Stimulated activated naive CD4-positive, alpha-beta T cell treated with Interleukin-2 at 50 U/mL for 16 hours (primary cell): ENCODE data around the gene NSMF.
"Not testable (repeated sequence)": the region's sequence is repeated elsewhere in the genome, so short reads cannot be mapped to it uniquely, and the experiment has no call there.

ENCODE experiments used
- DNase-seq: peaks from one replicate; lab custom pipeline; 2025; lab: John Stamatoyannopoulos, UW

Gene NSMF

GRCh38 chr9:137475666-137476065, 16.5 kb upstream of the NSMF start:
- no peak for DNase-seq

- DNase-seq, result no peak
Observed at GRCh38 chr9:137474271-137474670, 15.1 kb upstream of the NSMF start.

DNA sequence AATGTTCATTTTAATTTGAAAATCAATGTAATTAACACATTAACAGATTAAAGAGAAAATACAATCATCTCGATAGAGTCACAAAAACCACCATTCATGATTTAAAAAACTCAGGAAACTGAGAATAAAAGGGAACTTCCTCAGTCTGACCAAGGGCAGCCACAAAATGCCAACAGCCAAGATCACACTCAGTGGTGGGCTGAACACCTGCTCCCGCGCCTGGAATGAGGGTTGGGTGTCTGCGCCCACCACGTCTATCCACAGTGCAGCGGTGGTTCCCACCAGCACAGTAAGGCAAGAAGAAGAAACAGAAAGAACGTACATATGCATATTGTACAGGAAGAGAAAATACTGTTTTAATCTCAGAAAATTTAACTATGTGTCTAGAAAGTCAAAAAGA, 11.7 kb upstream of the NSMF start:
- DNase-seq, result no peak

DNA sequence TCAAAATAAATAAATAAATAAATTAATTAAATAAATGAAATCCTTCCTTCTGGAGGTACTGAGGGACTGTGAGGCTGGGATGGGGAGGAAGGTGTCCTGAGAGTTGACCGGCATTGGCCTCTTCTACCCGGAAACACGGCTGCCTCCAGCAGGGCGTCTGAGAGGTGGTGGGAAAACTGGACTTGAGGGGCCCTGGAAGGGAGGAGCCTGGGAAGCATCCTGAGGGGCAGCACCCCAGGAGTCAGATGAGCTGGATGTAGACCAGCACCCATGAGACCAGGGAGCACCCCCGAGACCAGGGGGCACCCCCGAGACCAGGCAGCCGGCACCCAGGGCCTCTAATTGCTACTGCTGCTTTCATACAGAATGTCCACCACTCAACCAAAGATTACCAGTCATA, 8.8 kb upstream of the NSMF start:
- DNase-seq, result no peak

- DNase-seq, result no peak
Observed at GRCh38 chr9:137467161-137467581, 8.0 kb upstream of the NSMF start.

DNA sequence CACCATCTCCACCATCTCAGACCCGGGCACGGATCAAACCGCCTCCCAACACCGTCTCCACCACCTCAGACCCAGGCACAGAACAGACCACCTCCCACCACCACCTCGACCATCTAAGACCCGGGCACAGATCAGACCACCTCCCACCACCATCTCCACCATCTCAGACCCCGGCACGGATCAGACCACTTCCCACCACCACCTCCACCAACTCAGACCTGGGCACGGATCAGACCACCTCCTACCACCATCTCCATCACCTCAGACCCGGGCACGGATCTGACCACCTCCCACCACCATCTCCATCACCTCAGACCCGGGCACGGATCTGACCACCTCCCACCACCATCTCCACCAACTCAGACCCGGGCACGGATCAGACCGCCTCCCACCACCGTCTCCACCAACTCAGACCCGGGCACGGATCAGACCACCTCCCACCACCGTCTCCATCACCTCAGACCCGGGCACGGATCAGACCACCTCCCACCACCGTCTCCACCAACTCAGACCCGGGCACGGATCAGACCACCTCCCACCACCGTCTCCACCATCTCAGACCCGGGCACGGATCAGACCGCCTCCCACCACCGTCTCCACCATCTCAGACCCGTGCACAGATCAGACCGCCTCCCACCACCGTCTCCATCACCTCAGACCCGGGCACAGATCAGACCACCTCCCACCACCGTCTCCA, 7.4 kb upstream of the NSMF start:
- not testable (repeated sequence) for DNase-seq

- DNase-seq, result no peak
Observed at GRCh38 chr9:137465720-137466388, 6.7 kb upstream of the NSMF start.

DNA sequence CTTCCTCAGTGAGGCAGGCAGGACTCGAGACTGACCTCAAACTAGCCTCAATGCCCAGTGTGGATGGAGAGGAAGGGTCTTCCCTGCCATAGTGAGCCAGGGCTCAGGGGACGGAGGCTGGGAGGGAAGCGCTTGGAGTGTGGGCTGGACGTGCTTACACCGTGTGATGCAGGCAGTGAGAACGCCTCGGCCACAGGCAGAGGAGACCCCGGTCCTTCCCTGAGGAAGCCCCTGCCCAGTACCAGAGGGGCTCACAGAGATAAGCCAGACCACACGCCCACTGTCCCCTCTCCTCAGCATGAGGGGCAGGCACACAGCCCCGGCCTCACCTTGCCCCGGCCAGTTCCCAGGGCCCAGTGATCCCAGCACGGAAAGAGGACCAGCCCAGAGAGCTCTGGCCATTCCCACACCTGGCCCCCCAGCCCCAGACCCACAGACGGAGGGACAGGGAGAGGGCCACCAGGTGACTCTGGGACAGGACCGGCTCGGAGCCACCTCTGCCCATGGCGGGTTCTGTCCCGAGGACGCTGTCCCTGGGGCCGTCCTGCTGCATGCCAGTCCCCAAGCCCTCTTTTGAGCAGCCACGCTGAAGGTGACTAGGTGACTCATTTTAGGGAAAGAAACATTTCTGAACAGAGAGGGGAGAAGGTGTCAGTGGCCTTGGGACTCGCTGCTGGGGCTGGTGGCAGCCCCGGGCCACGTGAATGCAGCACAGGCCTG, 6.0 kb upstream of the NSMF start:
- DNase-seq, result no peak

DNA sequence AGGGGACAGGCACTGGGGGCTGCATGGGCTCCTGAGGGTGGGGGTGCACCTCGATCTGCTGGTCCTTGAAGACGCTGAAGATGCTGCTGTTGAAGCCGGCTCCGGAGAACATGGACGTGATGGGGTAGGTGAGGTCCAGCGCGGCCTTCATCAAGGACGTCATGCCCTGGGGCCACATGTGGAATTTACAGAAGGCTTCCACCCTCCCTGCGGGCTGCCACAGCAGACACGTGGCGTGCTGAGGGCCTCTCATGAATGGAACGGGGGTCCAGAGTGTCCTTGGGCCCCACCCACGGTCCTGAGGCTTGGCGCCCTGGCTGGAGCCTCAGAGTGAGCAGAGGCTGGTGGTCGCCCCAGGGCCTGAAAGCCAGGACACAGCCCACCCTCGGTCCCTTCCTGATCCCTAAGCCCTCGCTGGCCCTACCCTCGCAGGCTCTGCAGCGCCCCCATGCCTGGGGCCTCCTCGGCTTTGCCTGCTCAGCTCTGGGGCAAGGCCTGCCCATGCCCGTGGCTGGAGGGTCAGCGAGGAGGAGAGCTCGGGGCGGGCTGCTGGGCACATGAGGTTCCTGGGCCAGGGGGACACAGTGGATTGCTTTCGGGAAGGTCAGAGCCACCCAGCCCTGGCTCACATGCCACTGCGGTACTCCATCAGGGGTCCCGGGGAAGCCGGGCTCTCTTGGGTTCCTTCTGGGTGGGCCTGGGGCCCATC, 5.3 kb upstream of the NSMF start:
- no peak for DNase-seq

DNA sequence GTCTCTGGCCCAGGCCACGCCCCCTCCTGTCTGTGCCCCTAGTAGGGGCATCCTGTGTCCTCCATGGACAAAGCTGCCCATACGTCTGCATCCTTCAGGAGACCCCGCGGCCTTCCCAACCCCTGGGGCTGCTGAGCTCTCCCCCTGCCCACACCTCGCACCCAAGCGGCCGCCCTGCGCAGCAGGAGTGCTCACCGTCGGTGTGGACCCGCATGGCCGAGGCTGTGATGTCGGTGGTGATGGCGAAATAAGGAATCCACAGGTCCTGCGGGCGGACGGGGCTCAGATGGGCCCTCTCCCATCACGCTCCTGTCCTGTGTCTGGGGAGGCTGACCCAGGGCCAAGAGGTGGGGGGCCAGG, 4.8 kb upstream of the NSMF start:
- no peak for DNase-seq

DNA sequence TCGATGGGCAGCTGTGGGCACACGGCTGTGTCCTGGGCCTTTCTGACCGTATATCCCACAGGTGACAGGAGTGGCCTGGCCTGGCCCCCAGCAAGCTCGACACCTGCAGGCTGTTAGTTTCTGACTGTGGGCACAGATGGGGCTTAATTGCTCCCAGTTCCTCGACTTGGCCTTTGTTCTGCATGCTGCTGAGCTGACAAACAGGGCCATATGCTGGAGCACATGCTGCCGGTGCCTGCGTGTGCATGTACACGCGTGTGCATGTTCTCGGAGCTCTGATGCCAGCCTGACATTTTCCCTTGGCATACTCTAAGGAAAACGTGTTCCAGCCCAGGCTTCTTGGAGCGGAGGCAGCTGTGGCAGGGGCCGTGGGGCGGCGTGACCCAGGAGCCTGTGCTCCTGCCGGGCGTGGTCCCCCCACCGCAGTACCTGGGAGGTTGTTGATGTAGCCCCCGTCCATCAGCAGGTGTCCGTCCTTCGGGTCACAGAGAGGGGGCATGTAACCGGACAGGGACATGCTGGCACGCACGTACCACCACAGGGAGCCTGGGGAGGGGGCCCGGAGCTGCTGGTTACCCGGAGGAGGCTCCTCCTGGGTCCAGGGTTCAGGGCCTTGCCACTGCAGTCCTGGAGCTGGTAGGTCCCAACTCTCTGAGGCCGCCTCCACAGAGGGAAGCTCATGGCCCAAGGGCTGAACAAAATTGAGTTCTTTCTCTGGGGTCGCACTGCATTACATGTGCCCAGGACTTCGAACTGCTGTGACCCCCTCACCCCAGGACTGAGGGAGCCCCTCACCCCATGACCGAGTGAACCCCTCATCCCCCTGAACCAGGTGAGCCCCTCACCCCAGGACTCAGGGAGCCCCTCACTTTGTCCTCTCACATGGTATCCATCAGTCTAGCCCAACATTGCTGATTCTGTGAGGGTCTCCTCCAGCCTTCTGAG, 4.1 kb upstream of the NSMF start:
- no peak for DNase-seq

- no peak for DNase-seq
Observed at GRCh38 chr9:137462396-137462985, 3.4 kb upstream of the NSMF start.

DNA sequence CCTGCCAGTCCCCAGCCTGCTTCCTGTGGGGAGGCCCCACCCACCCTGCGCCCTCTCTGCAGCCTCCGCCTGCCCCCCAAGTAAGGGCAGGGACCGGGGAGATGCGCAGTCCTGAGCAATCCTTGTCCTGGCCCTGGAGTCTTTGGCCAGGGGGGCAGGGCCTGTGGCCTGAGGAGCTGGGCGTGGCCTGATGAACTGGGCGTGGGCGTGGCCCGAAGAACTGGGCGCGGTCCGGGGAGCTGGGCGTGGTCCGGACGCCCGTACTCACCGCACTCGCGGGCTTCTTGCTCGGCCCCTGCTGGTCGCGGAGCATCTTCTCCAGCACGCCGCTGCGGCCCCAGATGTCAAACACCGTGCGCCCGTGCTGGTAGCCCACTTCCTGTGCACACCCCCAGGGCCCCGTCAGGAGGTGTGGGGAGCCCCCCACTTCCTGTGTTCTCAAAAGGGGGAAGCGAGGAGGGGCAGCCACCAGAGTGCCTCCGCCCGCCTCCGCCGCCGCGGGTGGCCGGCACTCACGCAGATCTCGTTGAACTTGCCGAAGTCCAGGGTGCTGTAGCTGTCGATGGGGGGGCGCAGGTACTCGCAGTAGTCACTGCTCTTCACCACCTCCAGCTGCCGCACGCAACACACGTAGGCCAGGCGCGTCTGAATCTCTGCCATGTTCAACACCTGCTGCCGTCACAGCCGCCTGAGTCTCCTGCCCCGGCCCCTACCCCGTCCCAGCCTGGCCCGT, 2.7 kb upstream of the NSMF start:
- DNase-seq, result peak; percentile 69

DNA sequence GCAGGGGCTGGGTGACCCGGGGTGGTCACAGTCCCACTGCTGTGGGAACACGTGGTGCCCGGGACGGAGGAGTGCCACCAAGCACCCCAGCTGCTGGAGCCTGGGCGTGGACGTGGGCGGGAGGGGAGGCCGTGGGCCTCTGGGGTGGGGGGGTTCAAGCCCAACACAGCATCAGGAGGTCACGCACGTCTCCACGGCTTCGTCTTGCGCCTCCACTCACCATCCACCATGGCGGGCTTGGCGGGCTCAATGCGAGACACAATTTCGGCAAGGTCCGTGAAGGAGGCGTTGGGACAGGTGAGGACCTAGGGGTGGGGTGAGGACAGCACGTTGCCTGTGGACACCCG, 2.2 kb upstream of the NSMF start:
- no peak for DNase-seq

DNA sequence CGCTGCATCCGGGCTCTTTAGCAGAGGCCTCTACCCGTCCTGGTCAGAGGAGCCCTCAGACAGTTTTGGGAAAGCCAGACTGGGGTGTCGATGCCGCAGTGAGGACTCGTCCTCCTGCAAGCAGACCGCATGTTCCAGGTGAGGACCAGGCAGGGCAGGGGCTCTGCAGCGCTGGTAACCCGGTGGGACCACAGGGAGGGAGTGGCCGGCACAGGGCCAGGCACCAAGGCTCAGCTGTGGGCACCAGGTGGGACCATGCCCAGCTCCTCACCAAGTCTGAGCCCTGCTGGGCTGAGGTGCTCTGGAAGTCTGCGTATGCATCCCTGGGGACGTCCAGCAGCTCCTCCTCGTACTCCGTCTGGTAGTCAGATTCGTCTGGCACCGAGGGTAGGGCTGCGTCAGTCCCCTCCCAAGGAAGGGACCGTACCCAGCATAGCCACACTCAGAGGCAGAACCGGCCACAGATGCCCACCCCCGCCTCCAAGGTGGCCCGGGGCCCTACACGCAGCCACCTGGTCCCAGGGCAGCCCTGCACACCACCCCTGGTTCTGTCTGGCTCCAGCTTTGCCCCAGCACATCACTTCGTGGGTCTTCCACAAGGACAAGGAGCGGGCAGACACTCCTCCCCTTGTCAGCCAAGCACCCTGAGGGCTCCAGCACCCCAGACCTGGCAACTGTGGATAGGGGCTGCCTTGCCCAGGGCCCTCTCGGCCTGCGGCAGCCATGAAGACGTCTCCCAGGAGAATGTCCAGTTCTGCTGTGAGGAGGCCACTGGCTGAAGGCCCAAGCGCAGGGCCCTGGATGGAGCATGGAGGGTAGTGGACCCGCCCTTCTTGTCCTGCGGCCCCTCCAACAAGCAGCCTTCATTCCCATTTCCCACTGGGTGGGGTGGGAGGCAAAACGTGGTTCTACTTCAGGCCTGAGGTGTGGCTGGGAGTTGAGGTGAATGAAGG, 1.5 kb upstream of the NSMF start:
- no peak for DNase-seq

DNA sequence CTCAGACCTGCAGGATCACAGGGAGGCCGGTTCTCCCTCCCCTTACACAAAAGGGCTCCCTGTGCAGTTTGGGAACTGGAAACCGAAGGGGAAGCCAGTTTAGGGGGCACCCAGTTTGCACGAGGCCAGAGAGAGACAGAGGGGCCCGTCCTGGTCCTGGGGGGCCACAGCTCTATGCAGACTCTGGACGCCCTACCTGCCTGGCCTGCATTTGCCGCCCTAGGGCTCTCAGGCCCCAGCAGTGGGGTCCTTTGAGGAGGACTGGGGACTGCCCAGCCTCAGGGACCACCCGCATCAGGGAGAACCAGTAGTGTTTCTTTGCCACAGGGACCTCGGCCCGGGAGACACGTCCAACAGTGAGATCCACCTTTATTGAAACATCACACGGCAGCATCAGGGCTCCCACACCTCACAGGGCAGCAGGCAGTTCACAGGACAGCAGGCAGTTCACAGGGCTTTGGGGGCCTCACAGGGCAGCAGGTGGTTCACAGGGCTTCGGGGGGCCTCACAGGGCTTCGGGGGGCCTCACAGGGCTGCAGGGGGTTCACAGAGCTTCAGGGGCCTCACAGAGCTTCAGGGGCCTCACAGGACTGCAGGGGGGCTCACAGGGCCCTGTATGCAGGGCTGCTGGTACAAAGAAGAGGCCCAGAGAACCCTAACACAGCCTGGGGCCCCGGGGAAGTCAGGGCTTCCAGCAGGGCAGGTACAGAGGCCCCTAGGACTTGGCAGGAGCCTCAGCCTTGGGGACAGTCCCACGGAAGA, 648 bp upstream of the NSMF start:
- no peak for DNase-seq

GRCh38 chr9:137458194-137459151, 661 bp downstream of the NSMF start:
- no peak for DNase-seq
